GM23338 (cell line): ENCODE data around the gene HRK. TPM values are rescaled to one million over a fixed set of nuclear protein-coding genes. Genes with fewer than 3 reads are reported as not detected.

Experiments
- ATAC-seq: fragments of 200-7000 bp; cut with Tn5 transposase; 3 replicates; pipeline ENCODE4 v1.9.1; 2020
- DNase-seq: peaks from one replicate; pipeline ENCODE4 v3.0.0-alpha.2; 2015; ENCODE audit warnings: low spot score
- H2AFZ ChIP-seq: fragments of 200-600 bp; sonication (generic); 2 replicates; pipeline ENCODE4 v1.8.0; 2016; ENCODE audit warnings: antibody characterized with exemption, mild to moderate bottlenecking, moderate library complexity
- H3F3A ChIP-seq: fragments of 200-600 bp; sonication (generic); replicated peaks from 2 replicates; pipeline ENCODE4 v1.8.0; 2017; ENCODE audit warnings: antibody characterized with exemption, mixed run types, low read depth
- H3K27ac ChIP-seq: fragments of 200-600 bp; sonication (generic); 2 replicates; pipeline ENCODE4 v1.6.1; 2016; ENCODE audit warnings: low read depth
- H3K27me3 ChIP-seq: fragments of 200-600 bp; sonication (generic); 2 replicates; pipeline ENCODE4 v1.8.0; 2016; ENCODE audit warnings: mild to moderate bottlenecking, mixed run types, moderate library complexity; ENCODE audit not compliant: insufficient read depth
- H3K36me3 ChIP-seq: fragments of 200-600 bp; sonication (generic); 2 replicates; pipeline ENCODE4 v1.8.0; 2016; ENCODE audit warnings: mild to moderate bottlenecking; ENCODE audit not compliant: insufficient read depth
- H3K4me1 ChIP-seq: fragments of 200-600 bp; sonication (generic); 2 replicates; pipeline ENCODE4 v1.8.0; 2016; ENCODE audit warnings: mild to moderate bottlenecking, moderate library complexity; ENCODE audit not compliant: insufficient read depth
- H3K4me2 ChIP-seq: fragments of 200-600 bp; sonication (generic); 2 replicates; pipeline ENCODE4 v1.7.1; 2017; ENCODE audit warnings: mixed run types
- H3K4me3 ChIP-seq: fragments of 200-600 bp; sonication (generic); 2 replicates; pipeline ENCODE4 v1.6.1; 2016; ENCODE audit warnings: mixed run types
- H3K79me2 ChIP-seq: fragments of 200-600 bp; sonication (generic); replicated peaks from 2 replicates; pipeline ENCODE4 v1.8.0; 2017; ENCODE audit warnings: mild to moderate bottlenecking; ENCODE audit not compliant: insufficient read depth
- H3K9me2 ChIP-seq: fragments of 200-600 bp; sonication (generic); 2 replicates; pipeline ENCODE4 v1.8.0; 2017; ENCODE audit not compliant: insufficient read depth
- H4K20me1 ChIP-seq: fragments of 200-600 bp; sonication (generic); replicated peaks from 2 replicates; pipeline ENCODE4 v1.8.0; 2017; ENCODE audit warnings: mild to moderate bottlenecking; ENCODE audit not compliant: insufficient read depth
- H3K27ac Mint-ChIP-seq: 2 replicates; pipeline ENCODE4 v1.8.0; 2020; ENCODE audit warnings: inconsistent platforms, mild to moderate bottlenecking, moderate library complexity, mixed read lengths
- H3K27me3 Mint-ChIP-seq: 3 replicates; pipeline ENCODE4 v1.8.0; 2022; ENCODE audit warnings: low read depth, mild to moderate bottlenecking, moderate library complexity, mixed read lengths, inconsistent platforms; ENCODE audit not compliant: insufficient read depth, poor library complexity
- H3K36me3 Mint-ChIP-seq: 3 replicates; pipeline ENCODE4 v1.8.0; 2021; ENCODE audit warnings: low read depth, mild to moderate bottlenecking, inconsistent platforms, moderate library complexity, mixed read lengths
- H3K4me1 Mint-ChIP-seq: 3 replicates; pipeline ENCODE4 v1.8.0; 2020; ENCODE audit warnings: mild to moderate bottlenecking, inconsistent platforms, mixed read lengths
- H3K4me3 Mint-ChIP-seq: 3 replicates; pipeline ENCODE4 v1.8.0; 2021; ENCODE audit warnings: moderate library complexity, mild to moderate bottlenecking, inconsistent platforms, mixed read lengths
- H3K9me3 Mint-ChIP-seq: 3 replicates; pipeline ENCODE4 v1.8.0; 2020; ENCODE audit warnings: moderate library complexity, mild to moderate bottlenecking, inconsistent platforms, mixed read lengths
- CREB1 ChIP-seq: fragments of 250-450 bp; sonication (Bioruptor Pico); IDR thresholded peaks from 2 replicates; pipeline ENCODE4 v1.5.0; 2020; ENCODE audit warnings: low read depth, mild to moderate bottlenecking, moderate library complexity
- CTCF ChIP-seq, 2 experiments: fragments of 200-600 bp in 1 of 2; sonication (generic) in 1 of 2; conservative IDR thresholded peaks; 2 replicates each; pipeline versions ENCODE4 v1.5.1 to v1.6.1; 2016 to 2017; ENCODE audit warnings: antibody characterized with exemption in 2 of 2, low read depth in 2 of 2, mild to moderate bottlenecking in 2 of 2, moderate library complexity in 1 of 2
- ETS1 ChIP-seq: IDR thresholded peaks from 2 replicates; pipeline ENCODE4 v1.6.1; 2016; ENCODE audit warnings: antibody characterized with exemption
- EZH2 ChIP-seq: fragments of 200-600 bp; sonication (generic); IDR thresholded peaks from one replicate; pipeline ENCODE4 v1.8.0; 2017; ENCODE audit warnings: antibody characterized with exemption, mild to moderate bottlenecking, low read depth; ENCODE audit not compliant: unreplicated experiment
- EZH2phosphoT487 ChIP-seq: fragments of 200-600 bp; sonication (generic); IDR thresholded peaks from one replicate; pipeline ENCODE4 v1.8.1; 2018; ENCODE audit warnings: antibody characterized with exemption; ENCODE audit not compliant: unreplicated experiment
- JUNB ChIP-seq: IDR thresholded peaks from one replicate; pipeline ENCODE4 v1.6.1; 2016; ENCODE audit warnings: antibody characterized with exemption; ENCODE audit not compliant: unreplicated experiment
- NANOG ChIP-seq: IDR thresholded peaks from 2 replicates; pipeline ENCODE4 v1.6.1; 2016; ENCODE audit warnings: antibody characterized with exemption, borderline replicate concordance
- POLR2AphosphoS5 ChIP-seq: IDR thresholded peaks from 2 replicates; pipeline ENCODE4 v1.6.1; 2016; ENCODE audit warnings: antibody characterized with exemption, low read depth
- REST ChIP-seq: IDR thresholded peaks from one replicate; pipeline ENCODE4 v1.6.1; 2018; ENCODE audit warnings: antibody characterized with exemption; ENCODE audit not compliant: unreplicated experiment
- STAT1 ChIP-seq: IDR thresholded peaks from one replicate; pipeline ENCODE4 v1.6.1; 2016; ENCODE audit warnings: antibody characterized with exemption; ENCODE audit not compliant: unreplicated experiment
- ZNF114 ChIP-seq: fragments of 250-450 bp; sonication (Bioruptor Pico); IDR thresholded peaks from 2 replicates; pipeline ENCODE4 v1.5.0; 2020; ENCODE audit warnings: mild to moderate bottlenecking, moderate library complexity
- ZNF331 ChIP-seq: fragments of 250-450 bp; sonication (Bioruptor Pico); IDR thresholded peaks from 2 replicates; pipeline ENCODE4 v1.5.0; 2020; ENCODE audit warnings: low read depth, mild to moderate bottlenecking, moderate library complexity
- ZNF462 ChIP-seq: fragments of 250-450 bp; sonication (Bioruptor Pico); IDR thresholded peaks from 2 replicates; pipeline ENCODE4 v1.5.0; 2020; ENCODE audit warnings: mild to moderate bottlenecking, moderate library complexity
- polyA plus RNA-seq: library from polyadenylated mRNA; unstranded; fragments of >200 nt; fragmentation: Nextera tagmentation; extraction: Ambion mirVana; gene quantifications from 2 replicates; pipeline ENCODE4 v1.2.1, GENCODE V29; 2016
- total RNA-seq: library from RNA; depleted of rRNA; stranded (reverse); fragments of >200 nt; shearing (Covaris generic); gene quantifications from 2 replicates; pipeline ENCODE4 v1.2.3, GENCODE V29; 2014

Gene HRK
- total and polyA plus RNA-seq, 2 experiments from 2014 or later: 1.7 to 1.9 TPM

- no peak for ATAC-seq
Measured at GRCh38 chr12:116839287-116839830, 41.9 kb downstream of the HRK start.

More at GRCh38 chr12:116839287-116839830, 41.9 kb downstream of the HRK start:
- Mint-ChIP-seq H3K36me3 (peaks cover 19% of the 10 kb centered on the region), H3K4me1 (peaks cover 4% of the 10 kb centered on the region; the same call in 2 of the 3 replicates), H3K27me3 (peaks cover 2% of the 10 kb centered on the region), H3K9me3 (no peaks in the 10 kb centered on the region), H3K4me3 (no peak overlapping the region), H3K27ac (no peak overlapping the region)
- Histone ChIP-seq H3K9me2 (no peaks in the 10 kb centered on the region), H2AFZ (no peak overlapping the region), H3F3A (no peaks in the 10 kb centered on the region), H3K4me2 (no peak overlapping the region), H3K27ac (no peak overlapping the region), H3K4me3 (no peak overlapping the region), H3K4me1 (peaks cover 7% of the 10 kb centered on the region; the same call in 1 of the 2 replicates), H4K20me1 (no peaks in the 10 kb centered on the region), H3K27me3 (no peaks in the 10 kb centered on the region), H3K36me3 (no peaks in the 10 kb centered on the region), H3K79me2 (no peaks in the 10 kb centered on the region)
- no peak for DNase-seq
- no peak for TF ChIP-seq STAT1
- TF ChIP-seq EZH2phosphoT487: no peak
- no peak for TF ChIP-seq NANOG
- TF ChIP-seq ZNF462: no peak
- no peak for TF ChIP-seq CTCF (conservative IDR thresholded peaks at IDR 0.05; ENCODE audit: low read depth in 2 of 2)
- no peak for TF ChIP-seq EZH2
- TF ChIP-seq ZNF331: no peak
- no peak for TF ChIP-seq REST
- no peak for TF ChIP-seq JUNB
- no peak for TF ChIP-seq ZNF114 (CRISPR knock-in tag)
- no peak for TF ChIP-seq POLR2AphosphoS5
- TF ChIP-seq ETS1: no peak
- TF ChIP-seq CREB1 (CRISPR knock-in tag): no peak
